Activated naive CD4-positive, alpha-beta T cell (primary cell): ENCODE measurements around the gene XPNPEP3.
"Not testable (repeated sequence)": the region's sequence is repeated elsewhere in the genome, so short reads cannot be mapped to it uniquely, and the experiment has no call there.

Experiments
- DNase-seq, 4 experiments: peaks; one replicate each; lab custom pipeline; 2025; lab: John Stamatoyannopoulos, UW

XPNPEP3 gene

GRCh38 chr22:40856513-40857308, at the start of gene XPNPEP3, which contains the start of gene ST13:
XPNPEP3 (plus strand) TSS chr22:40857148; CDS start chr22:40857182, 34 bp downstream.
ST13 (minus strand) TSS chr22:40856639; CDS start chr22:40856540, 99 bp downstream.
- DNase-seq = peak; percentile 93 to 97 (median 96)

GRCh38 chr22:40808018-40808841, 48.7 kb upstream of the XPNPEP3 start:
- no peak for DNase-seq

- DNase-seq = no peak
Observed at GRCh38 chr22:40813912-40814315, 43.0 kb upstream of the XPNPEP3 start.

- DNase-seq = no peak
Observed at GRCh38 chr22:40817737-40818136, 39.2 kb upstream of the XPNPEP3 start.

GRCh38 chr22:40818192-40818746, 38.7 kb upstream of the XPNPEP3 start:
- DNase-seq = peak in 1 of 4 experiments; percentile 21

GRCh38 chr22:40818747-40819598, 38.0 kb upstream of the XPNPEP3 start, which contains the start of gene SLC25A17:
SLC25A17 (minus strand) TSS chr22:40819346; CDS start chr22:40819248, 98 bp downstream.
- DNase-seq = peak; percentile 76 to 89 (median 82)

- no peak for DNase-seq
Observed at GRCh38 chr22:40819599-40820140, 37.3 kb upstream of the XPNPEP3 start.

- DNase-seq = no peak
Observed at GRCh38 chr22:40823426-40823825, 33.5 kb upstream of the XPNPEP3 start.

GRCh38 chr22:40826292-40826691, 30.7 kb upstream of the XPNPEP3 start:
- not testable (repeated sequence) for DNase-seq

GRCh38 chr22:40826984-40827741, 29.8 kb upstream of the XPNPEP3 start:
- no peak for DNase-seq

- DNase-seq = no peak
Observed at GRCh38 chr22:40829131-40829530, 27.8 kb upstream of the XPNPEP3 start.

- no peak for DNase-seq
Observed at GRCh38 chr22:40834619-40835018, 22.3 kb upstream of the XPNPEP3 start.

- no peak for DNase-seq
Observed at GRCh38 chr22:40838486-40838885, 18.5 kb upstream of the XPNPEP3 start.

GRCh38 chr22:40844951-40845350, 12.0 kb upstream of the XPNPEP3 start:
- DNase-seq = no peak

GRCh38 chr22:40845816-40846215, 11.1 kb upstream of the XPNPEP3 start:
- not testable (repeated sequence) for DNase-seq

- DNase-seq = no peak
Observed at GRCh38 chr22:40853333-40853732, 3.6 kb upstream of the XPNPEP3 start.

- DNase-seq = no peak
Observed at GRCh38 chr22:40853961-40854360, 3.0 kb upstream of the XPNPEP3 start.

- no peak for DNase-seq
Observed at GRCh38 chr22:40855071-40855978, 1.6 kb upstream of the XPNPEP3 start.

GRCh38 chr22:40855979-40856512, 902 bp upstream of the XPNPEP3 start:
- peak in 2 of 4 experiments; percentile 23 to 38 for DNase-seq
